ENCODE results near the gene LDHAL6A.

Gene LDHAL6A

DNA sequence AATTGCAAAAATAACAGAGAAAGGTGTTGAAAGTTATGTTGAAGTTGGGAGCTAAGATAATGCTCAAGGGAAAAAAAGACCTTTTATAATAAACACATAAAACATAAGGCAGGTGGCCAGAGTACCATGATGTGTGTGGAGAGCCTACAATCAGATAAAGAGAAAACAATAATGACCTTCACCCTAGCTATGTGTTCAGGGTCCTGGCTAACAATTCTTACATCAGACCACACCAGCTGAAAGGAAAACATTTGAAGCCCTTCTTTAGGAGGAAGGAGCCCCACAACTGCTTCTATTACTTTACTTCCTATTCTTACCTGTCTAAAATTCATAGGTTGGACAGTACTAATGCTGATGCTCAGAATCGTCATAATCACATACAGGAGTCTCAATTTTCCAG lies 68.6 kb downstream of the LDHAL6A start:
- Histone ChIP-seq H3K36me3 (ENCODE audit: control insufficient read depth, insufficient read depth, low read length, severe bottlenecking) (peaks cover 9% of the 10 kb centered on the region), H3K4me1 (ENCODE audit: control insufficient read depth, insufficient read depth, low read length) (peaks cover 27% of the 10 kb centered on the region), H3K9me3 (ENCODE audit: control insufficient read depth, low read length) (no peaks in the 10 kb centered on the region), H3K4me3 (ENCODE audit: low read length) (no peak overlapping the region), H3K9ac (ENCODE audit: low read length) (no peak overlapping the region), H3K27me3 (replicated peaks; ENCODE audit: control insufficient read depth, insufficient read depth, low read length) (no peaks in the 10 kb centered on the region)
- DNase-seq (ENCODE audit: low read depth), result no peak

DNA sequence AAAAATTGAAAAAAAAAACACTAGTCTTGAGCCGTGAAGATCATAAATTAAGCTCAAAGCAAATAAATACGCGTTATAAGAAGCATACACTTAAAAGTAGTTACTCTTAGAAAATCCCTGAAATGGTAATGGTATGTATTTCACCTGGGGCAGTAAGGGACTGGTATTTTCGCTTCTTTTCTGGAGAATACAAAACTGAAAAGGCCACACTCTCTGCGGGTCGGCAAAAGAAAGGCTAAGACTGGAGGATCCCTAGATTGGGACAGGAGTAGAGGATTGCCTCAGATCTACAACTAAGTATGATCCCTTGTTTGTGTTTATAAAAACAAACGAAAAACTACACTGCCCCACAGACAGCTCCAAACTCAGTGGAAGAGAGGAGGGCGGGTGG lies 70.5 kb downstream of the LDHAL6A start:
- Histone ChIP-seq H3K4me3 (ENCODE audit: low read length) (peak overlapping the region; percentile 99), H3K27me3 (replicated peaks; ENCODE audit: control insufficient read depth, insufficient read depth, low read length) (no peaks in the 10 kb centered on the region), H3K9me3 (ENCODE audit: control insufficient read depth, low read length) (no peaks in the 10 kb centered on the region), H3K4me1 (ENCODE audit: control insufficient read depth, insufficient read depth, low read length) (peaks cover 31% of the 10 kb centered on the region), H3K36me3 (ENCODE audit: control insufficient read depth, insufficient read depth, low read length, severe bottlenecking) (peaks cover 13% of the 10 kb centered on the region), H3K9ac (ENCODE audit: low read length) (peak overlapping the region; percentile 93)
- no peak for DNase-seq (ENCODE audit: low read depth)

DNA sequence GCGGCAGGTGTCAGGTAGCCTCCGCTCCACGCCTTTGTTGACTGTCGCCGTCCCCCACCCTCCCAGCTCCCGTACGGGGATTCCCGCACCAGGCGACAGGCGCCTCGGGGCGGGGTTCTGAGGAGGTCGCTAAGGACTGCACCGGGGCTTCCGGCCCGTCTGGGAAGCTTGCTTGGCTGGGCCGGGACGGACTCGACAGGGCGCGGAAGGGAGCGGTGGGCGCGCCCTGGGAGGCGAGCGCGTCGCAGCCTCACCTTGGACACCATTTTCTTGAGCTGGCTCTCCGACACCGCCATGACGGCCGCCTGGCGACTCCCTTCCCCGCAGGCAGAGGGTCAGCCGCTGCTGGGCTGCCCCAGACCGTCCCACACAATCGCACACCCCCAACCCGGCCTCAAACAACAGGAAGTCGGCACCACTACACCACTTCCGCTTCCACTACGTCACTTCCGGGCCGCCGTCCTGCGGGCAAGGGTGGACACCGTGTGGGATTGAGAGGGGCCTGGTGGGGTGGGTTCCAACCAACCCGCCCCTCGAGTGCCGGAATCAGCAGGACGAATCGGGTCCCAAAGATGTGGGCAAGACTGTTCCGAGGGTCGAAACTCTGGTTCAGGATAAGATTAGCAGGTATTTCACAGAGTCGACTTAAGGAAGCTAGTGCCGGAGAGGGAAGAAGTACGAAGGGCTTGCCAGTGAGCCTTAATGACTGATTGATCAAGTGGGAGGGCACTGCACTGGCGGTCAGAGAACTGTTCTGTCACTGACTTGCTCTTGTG lies 71.1 kb downstream of the LDHAL6A start, which contains the start of gene TSG101:
TSS of gene TSG101 (minus strand) at position 422 of the 776 bp plus-strand sequence. CDS start at position 296, 126 bp downstream.
- peaks cover 31% of the 10 kb centered on the region for H3K4me1 ChIP-seq (ENCODE audit: control insufficient read depth, insufficient read depth, low read length)
- H3K27me3 ChIP-seq (replicated peaks; ENCODE audit: control insufficient read depth, insufficient read depth, low read length), result no peaks in the 10 kb centered on the region
- no peaks in the 10 kb centered on the region for H3K9me3 ChIP-seq (ENCODE audit: control insufficient read depth, low read length)
- H3K4me3 ChIP-seq (ENCODE audit: low read length), result peak within 1 kb of the TSS; percentile 99
- peaks cover 19% of the 10 kb centered on the region for H3K36me3 ChIP-seq (ENCODE audit: control insufficient read depth, insufficient read depth, low read length, severe bottlenecking)
- DNase-seq (ENCODE audit: low read depth), result peak; percentile 98
- H3K9ac ChIP-seq (ENCODE audit: low read length), result peak within 1 kb of the TSS; percentile 93

DNA sequence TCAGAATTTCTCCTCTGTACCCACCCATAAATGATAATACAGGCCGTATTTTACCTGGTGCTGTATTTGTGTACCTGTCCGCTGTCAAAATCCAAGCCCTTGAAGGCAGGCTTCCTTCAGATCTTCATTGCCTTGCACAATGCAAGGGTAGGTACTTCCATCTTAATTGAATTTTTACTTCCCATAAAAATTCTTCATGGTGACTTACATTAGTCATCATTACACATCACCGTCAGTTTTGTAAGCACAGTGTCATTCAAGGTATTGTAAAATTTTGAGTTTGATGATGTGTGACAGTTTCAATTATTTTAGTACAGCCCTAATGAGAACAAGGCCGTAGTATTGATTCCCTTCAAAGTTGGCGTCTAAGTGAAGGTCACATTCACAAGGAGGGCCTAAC lies 71.9 kb downstream of the LDHAL6A start:
- H3K36me3 ChIP-seq (ENCODE audit: control insufficient read depth, insufficient read depth, low read length, severe bottlenecking), result peaks cover 25% of the 10 kb centered on the region
- no peaks in the 10 kb centered on the region for H3K9me3 ChIP-seq (ENCODE audit: control insufficient read depth, low read length)
- peak overlapping the region; percentile 93 for H3K9ac ChIP-seq (ENCODE audit: low read length)
- H3K27me3 ChIP-seq (replicated peaks; ENCODE audit: control insufficient read depth, insufficient read depth, low read length), result no peaks in the 10 kb centered on the region
- H3K4me3 ChIP-seq (ENCODE audit: low read length), result peak overlapping the region; percentile 99
- peaks cover 27% of the 10 kb centered on the region for H3K4me1 ChIP-seq (ENCODE audit: control insufficient read depth, insufficient read depth, low read length)
- peak; percentile 51 for DNase-seq (ENCODE audit: low read depth)

Data from adipocyte (in vitro differentiated cells).